ENCODE measurements around the gene RACK1.
"Not testable (repeated sequence)": the region's sequence is repeated elsewhere in the genome, so short reads cannot be mapped to it uniquely, and the experiment has no call there.

- not testable (repeated sequence) for TF ChIP-seq REST (IDR thresholded peaks at IDR 0.05; ENCODE audit: insufficient replicate concordance, low read depth); CTCF (IDR thresholded peaks at IDR 0.05; ENCODE audit: insufficient read depth, low read length); POLR2AphosphoS5 (IDR thresholded peaks at IDR 0.05; ENCODE audit: low read depth); GABPA (IDR thresholded peaks at IDR 0.05; ENCODE audit: low read depth); SPI1 (IDR thresholded peaks at IDR 0.05; ENCODE audit: borderline replicate concordance, low read depth)
These were observed 34.7 kb downstream of the RACK1 start for GRCh38 chr5:181209006-181209405.
